ENCODE results near the gene IL3. TPM values are rescaled to one million over a fixed set of nuclear protein-coding genes. Genes with fewer than 3 reads are reported as not detected.
A peak's percentile ranks its signal among the peaks of the same experiment; 100 is the strongest.

Gene IL3
- total and polyA plus RNA-seq, 9 of the 15 experiments (the other 6 are each of a cell fraction or from before 2014, with no cell fraction given), result not detected

DNA sequence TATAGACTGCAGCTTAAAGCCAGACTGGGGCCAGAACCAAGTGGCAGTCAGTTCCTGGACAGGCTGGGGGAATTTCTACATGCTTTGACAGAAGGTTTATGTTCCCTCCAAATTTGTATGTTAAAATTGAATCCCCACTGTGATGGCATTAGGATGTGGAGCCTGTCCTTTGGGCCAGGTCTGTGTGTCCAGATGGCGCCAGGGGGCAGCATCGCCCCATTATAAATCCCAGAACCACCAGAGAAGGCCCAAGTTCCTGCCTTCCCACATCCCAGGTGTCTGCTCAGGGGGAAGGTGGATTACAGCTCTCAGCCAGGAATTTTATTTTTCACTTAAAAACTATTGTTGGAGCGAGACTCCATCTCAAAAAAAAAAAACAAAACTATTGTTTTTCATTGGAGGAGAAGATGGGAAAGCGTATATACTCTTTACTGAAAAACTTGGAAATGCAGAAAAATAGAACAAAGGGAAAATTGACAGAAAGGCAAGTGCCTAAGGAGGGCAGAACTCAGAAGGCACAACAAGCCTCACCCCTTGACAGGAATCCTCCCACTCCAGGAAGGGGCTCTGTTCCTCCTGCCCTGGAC lies 5.0 kb downstream of the IL3 start (continued):
- TF ChIP-seq, protein P1, sequence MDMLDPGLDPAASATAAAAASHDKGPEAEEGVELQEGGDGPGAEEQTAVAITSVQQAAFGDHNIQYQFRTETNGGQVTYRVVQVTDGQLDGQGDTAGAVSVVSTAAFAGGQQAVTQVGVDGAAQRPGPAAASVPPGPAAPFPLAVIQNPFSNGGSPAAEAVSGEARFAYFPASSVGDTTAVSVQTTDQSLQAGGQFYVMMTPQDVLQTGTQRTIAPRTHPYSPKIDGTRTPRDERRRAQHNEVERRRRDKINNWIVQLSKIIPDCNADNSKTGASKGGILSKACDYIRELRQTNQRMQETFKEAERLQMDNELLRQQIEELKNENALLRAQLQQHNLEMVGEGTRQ (CRISPR knock-in tag; IDR thresholded peaks at IDR 0.05), result no peak
- TF ChIP-seq RFX7 (CRISPR knock-in tag; IDR thresholded peaks at IDR 0.05), result no peak
- TF ChIP-seq, protein P2, sequence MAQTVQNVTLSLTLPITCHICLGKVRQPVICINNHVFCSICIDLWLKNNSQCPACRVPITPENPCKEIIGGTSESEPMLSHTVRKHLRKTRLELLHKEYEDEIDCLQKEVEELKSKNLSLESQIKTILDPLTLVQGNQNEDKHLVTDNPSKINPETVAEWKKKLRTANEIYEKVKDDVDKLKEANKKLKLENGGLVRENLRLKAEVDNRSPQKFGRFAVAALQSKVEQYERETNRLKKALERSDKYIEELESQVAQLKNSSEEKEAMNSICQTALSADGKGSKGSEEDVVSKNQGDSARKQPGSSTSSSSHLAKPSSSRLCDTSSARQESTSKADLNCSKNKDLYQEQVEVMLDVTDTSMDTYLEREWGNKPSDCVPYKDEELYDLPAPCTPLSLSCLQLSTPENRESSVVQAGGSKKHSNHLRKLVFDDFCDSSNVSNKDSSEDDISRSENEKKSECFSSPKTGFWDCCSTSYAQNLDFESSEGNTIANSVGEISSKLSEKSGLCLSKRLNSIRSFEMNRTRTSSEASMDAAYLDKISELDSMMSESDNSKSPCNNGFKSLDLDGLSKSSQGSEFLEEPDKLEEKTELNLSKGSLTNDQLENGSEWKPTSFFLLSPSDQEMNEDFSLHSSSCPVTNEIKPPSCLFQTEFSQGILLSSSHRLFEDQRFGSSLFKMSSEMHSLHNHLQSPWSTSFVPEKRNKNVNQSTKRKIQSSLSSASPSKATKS (CRISPR knock-in tag; IDR thresholded peaks at IDR 0.05), result no peak
- TF ChIP-seq ZBED1 (IDR thresholded peaks at IDR 0.05), result no peak
- TF ChIP-seq, protein P3, sequence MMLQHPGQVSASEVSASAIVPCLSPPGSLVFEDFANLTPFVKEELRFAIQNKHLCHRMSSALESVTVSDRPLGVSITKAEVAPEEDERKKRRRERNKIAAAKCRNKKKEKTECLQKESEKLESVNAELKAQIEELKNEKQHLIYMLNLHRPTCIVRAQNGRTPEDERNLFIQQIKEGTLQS (IDR thresholded peaks at IDR 0.05), result no peak
- TF ChIP-seq, protein P3 (CRISPR knock-in tag; conservative IDR thresholded peaks at IDR 0.05), result no peak
- TF ChIP-seq SRSF9 (IDR thresholded peaks at IDR 0.05; ENCODE audit: borderline replicate concordance, low read depth, low read length), result no peak
- TF ChIP-seq MAFF (IDR thresholded peaks at IDR 0.05; ENCODE audit: low read length), result no peak
- peak; percentile 90 to 96 for TF ChIP-seq RAD21 (CRISPR knock-in tag; conservative IDR thresholded peaks at IDR 0.05 in 1 of 2, IDR thresholded peaks at IDR 0.05 in 1 of 2)
- TF ChIP-seq ZSCAN29 (IDR thresholded peaks at IDR 0.05), result no peak
- TF ChIP-seq HDAC2 (IDR thresholded peaks at IDR 0.05), result no peak
- TF ChIP-seq SAP30 (IDR thresholded peaks at IDR 0.05; ENCODE audit: borderline replicate concordance, insufficient read depth, low read depth, low read length, poor library complexity, severe bottlenecking), result no peak
- TF ChIP-seq, protein P4, sequence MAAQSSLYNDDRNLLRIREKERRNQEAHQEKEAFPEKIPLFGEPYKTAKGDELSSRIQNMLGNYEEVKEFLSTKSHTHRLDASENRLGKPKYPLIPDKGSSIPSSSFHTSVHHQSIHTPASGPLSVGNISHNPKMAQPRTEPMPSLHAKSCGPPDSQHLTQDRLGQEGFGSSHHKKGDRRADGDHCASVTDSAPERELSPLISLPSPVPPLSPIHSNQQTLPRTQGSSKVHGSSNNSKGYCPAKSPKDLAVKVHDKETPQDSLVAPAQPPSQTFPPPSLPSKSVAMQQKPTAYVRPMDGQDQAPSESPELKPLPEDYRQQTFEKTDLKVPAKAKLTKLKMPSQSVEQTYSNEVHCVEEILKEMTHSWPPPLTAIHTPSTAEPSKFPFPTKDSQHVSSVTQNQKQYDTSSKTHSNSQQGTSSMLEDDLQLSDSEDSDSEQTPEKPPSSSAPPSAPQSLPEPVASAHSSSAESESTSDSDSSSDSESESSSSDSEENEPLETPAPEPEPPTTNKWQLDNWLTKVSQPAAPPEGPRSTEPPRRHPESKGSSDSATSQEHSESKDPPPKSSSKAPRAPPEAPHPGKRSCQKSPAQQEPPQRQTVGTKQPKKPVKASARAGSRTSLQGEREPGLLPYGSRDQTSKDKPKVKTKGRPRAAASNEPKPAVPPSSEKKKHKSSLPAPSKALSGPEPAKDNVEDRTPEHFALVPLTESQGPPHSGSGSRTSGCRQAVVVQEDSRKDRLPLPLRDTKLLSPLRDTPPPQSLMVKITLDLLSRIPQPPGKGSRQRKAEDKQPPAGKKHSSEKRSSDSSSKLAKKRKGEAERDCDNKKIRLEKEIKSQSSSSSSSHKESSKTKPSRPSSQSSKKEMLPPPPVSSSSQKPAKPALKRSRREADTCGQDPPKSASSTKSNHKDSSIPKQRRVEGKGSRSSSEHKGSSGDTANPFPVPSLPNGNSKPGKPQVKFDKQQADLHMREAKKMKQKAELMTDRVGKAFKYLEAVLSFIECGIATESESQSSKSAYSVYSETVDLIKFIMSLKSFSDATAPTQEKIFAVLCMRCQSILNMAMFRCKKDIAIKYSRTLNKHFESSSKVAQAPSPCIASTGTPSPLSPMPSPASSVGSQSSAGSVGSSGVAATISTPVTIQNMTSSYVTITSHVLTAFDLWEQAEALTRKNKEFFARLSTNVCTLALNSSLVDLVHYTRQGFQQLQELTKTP (IDR thresholded peaks at IDR 0.05; ENCODE audit: low read depth in 1 of 2, partially characterized antibody in 2 of 2), result no peak
- no peak for TF ChIP-seq WHSC1 (IDR thresholded peaks at IDR 0.05; ENCODE audit: low read length)
- no peak for TF ChIP-seq ZNF507 (tag; conservative IDR thresholded peaks at IDR 0.05)
- no peak for TF ChIP-seq NUFIP1 (IDR thresholded peaks at IDR 0.05; ENCODE audit: partially characterized antibody)
- TF ChIP-seq EGR1 (conservative IDR thresholded peaks at IDR 0.05), result no peak; the same call in 1 of the 2 replicates
- no peak for TF ChIP-seq PTTG1 (tag; IDR thresholded peaks at IDR 0.05; ENCODE audit: low read depth)
- no peak for TF ChIP-seq NR2C2 (CRISPR knock-in tag; IDR thresholded peaks at IDR 0.05)
- peak; percentile 44; the same call in 1 of the 2 replicates for TF ChIP-seq NR2C2 (tag; IDR thresholded peaks at IDR 0.05)
- TF ChIP-seq E2F3 (CRISPR knock-in tag; IDR thresholded peaks at IDR 0.05), result no peak
- no peak for TF ChIP-seq ZC3H4 (CRISPR knock-in tag; IDR thresholded peaks at IDR 0.05; ENCODE audit: borderline replicate concordance)

Data from K562 (cell line).